Measurements from ENCODE around the gene INPP5A. TPM values are rescaled to one million over a fixed set of nuclear protein-coding genes. Genes with fewer than 3 reads are reported as not detected.
"Not testable (repeated sequence)": the region's sequence is repeated elsewhere in the genome, so short reads cannot be mapped to it uniquely, and the experiment has no call there.

INPP5A gene
- total RNA-seq, 6 experiments from 2014 or later = 58.9 to 64.6 (median 63.8) TPM

DNA sequence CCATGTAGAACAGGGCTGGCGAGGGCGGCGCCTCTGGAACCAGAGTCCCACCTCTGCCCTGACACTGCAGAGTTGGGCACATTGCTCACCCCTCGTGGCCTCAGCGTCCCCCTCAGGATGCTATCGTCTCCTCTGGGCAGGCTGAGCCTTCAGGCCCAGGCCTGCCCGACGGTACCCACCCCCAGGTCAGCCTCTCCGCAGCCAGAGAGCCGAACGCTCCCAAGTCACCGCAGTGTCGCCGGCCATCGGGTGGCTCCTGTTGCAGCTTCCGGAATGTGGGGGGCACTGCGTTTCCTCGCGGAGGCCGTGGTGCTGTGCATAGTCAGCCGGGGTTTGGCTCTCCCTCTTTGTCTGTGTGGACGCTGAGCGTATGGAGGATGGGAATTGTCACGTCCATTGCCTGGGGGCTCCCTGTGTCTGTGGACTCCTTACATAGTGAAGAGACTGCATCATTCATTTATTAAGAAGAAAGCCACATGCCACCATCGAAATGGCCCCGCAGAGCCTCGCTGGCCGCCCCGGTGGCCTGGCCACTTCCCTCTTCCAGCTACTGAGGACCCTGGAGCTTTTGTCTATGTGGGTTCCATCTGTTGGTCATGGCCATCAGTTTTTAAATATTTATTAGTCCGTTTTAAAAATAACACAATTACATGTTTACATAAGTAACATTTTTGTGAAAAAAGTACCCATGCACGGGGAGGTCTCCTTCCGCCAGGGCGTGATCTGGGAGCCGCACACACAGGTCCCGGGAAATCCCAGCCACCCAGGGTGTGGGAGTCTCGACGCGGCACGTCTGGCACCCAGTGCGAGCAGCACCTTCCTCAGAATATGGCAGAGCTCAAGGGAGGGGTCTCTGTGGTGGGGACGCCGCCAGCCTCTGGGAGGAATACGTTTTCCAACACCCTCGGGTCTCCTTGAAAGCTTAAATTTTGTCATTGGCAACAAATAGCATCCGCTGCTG lies 232.8 kb downstream of the INPP5A start:
- peaks cover 33% of the 10 kb centered on the region for H3K36me3 Mint-ChIP-seq (ENCODE audit: low read depth)
- no peak overlapping the region for H3K27ac Mint-ChIP-seq
- H3K4me1 Mint-ChIP-seq (ENCODE audit: low read depth) = no peaks in the 10 kb centered on the region

DNA sequence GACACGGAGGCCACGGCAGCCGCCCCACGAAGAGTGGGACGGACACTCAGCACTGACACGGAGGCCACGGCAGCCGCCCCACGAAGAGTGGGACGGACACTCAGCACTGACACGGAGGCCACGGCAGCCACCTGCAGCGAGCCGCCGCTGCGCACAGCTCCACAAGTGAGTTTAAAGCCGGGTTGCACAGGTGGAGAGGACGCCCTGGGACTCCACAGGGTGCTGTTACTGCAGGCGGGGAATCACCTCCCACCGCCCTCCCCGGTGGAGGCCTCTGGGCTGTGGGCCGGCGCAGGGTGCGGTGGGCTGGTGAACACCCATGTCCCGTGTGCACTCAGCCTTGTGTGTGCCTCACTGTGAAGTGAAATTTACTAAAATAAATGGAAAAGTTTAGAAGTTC lies 235.2 kb downstream of the INPP5A start:
- H3K4me3 Mint-ChIP-seq; H3K27ac Mint-ChIP-seq; H3K27me3 Mint-ChIP-seq (ENCODE audit: insufficient read depth); DNase-seq; H3K9me3 Mint-ChIP-seq; H3K4me1 Mint-ChIP-seq (ENCODE audit: low read depth): not testable (repeated sequence)
- H3K36me3 Mint-ChIP-seq (ENCODE audit: low read depth) = peaks cover 22% of the 10 kb centered on the region; the same call in 1 of the 2 replicates

More for the DNA sequence above, 232.8 kb downstream of the INPP5A start:
- H3K4me3 Mint-ChIP-seq = no peak overlapping the region
- TF ChIP-seq, protein P1, sequence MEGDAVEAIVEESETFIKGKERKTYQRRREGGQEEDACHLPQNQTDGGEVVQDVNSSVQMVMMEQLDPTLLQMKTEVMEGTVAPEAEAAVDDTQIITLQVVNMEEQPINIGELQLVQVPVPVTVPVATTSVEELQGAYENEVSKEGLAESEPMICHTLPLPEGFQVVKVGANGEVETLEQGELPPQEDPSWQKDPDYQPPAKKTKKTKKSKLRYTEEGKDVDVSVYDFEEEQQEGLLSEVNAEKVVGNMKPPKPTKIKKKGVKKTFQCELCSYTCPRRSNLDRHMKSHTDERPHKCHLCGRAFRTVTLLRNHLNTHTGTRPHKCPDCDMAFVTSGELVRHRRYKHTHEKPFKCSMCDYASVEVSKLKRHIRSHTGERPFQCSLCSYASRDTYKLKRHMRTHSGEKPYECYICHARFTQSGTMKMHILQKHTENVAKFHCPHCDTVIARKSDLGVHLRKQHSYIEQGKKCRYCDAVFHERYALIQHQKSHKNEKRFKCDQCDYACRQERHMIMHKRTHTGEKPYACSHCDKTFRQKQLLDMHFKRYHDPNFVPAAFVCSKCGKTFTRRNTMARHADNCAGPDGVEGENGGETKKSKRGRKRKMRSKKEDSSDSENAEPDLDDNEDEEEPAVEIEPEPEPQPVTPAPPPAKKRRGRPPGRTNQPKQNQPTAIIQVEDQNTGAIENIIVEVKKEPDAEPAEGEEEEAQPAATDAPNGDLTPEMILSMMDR (IDR thresholded peaks at IDR 0.05) = no peak
- H3K9me3 Mint-ChIP-seq = no peaks in the 10 kb centered on the region
- DNase-seq = no peak
- H3K27me3 Mint-ChIP-seq (ENCODE audit: insufficient read depth) = peaks cover 4% of the 10 kb centered on the region; the same call in 1 of the 2 replicates

GRCh38 chr10:132774181-132774901 lies 236.8 kb downstream of the INPP5A start:
- no peaks in the 10 kb centered on the region for H3K9me3 Mint-ChIP-seq
- TF ChIP-seq, protein P1 (IDR thresholded peaks at IDR 0.05) = no peak
- no peak for DNase-seq
- no peak overlapping the region for H3K4me3 Mint-ChIP-seq
- no peak overlapping the region for H3K27ac Mint-ChIP-seq
- H3K27me3 Mint-ChIP-seq (ENCODE audit: insufficient read depth) = peaks cover 3% of the 10 kb centered on the region; the same call in 1 of the 2 replicates
- peaks cover 14% of the 10 kb centered on the region; the same call in 1 of the 2 replicates for H3K36me3 Mint-ChIP-seq (ENCODE audit: low read depth)
- H3K4me1 Mint-ChIP-seq (ENCODE audit: low read depth) = no peaks in the 10 kb centered on the region

- Mint-ChIP-seq H3K36me3 (ENCODE audit: low read depth) (peaks cover 13% of the 10 kb centered on the region; the same call in 1 of the 2 replicates), H3K4me1 (ENCODE audit: low read depth) (no peaks in the 10 kb centered on the region), H3K27ac (no peak overlapping the region)
Observed at GRCh38 chr10:132774902-132775863, 237.6 kb downstream of the INPP5A start.

DNA sequence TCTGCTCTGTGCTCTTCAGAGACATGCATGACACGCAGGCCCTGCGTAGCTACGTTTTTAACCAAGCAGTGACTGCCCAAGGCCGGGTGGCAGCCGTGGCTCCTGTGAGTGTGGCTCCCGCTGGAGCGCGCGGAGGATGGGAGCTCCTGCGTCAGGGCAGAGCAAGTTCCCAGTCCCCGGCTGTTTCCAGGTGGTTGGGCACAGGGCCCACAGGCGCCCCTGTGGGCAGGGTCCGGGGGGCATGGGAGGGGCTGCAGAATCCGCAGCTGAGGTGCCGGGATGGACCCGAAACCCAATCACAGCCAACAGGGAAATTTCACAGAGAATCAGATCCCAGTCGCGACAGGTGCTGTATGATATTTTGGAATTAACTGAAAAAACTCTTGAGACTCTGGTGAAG lies 238.6 kb downstream of the INPP5A start:
- Mint-ChIP-seq H3K36me3 (ENCODE audit: low read depth) (peaks cover 3% of the 10 kb centered on the region; the same call in 1 of the 2 replicates), H3K9me3 (no peaks in the 10 kb centered on the region), H3K4me3 (no peak overlapping the region), H3K4me1 (ENCODE audit: low read depth) (no peaks in the 10 kb centered on the region), H3K27ac (no peak overlapping the region), H3K27me3 (ENCODE audit: insufficient read depth) (peaks cover 3% of the 10 kb centered on the region; the same call in 1 of the 2 replicates)
- no peak for DNase-seq
- TF ChIP-seq, protein P1 (IDR thresholded peaks at IDR 0.05) = no peak

More at GRCh38 chr10:132774902-132775863, 237.6 kb downstream of the INPP5A start:
- DNase-seq = no peak
- TF ChIP-seq, protein P1 (IDR thresholded peaks at IDR 0.05) = no peak
- H3K4me3 Mint-ChIP-seq = no peak overlapping the region
- no peaks in the 10 kb centered on the region for H3K9me3 Mint-ChIP-seq
- H3K27me3 Mint-ChIP-seq (ENCODE audit: insufficient read depth) = peaks cover 3% of the 10 kb centered on the region; the same call in 1 of the 2 replicates
